HEK293 (cell line): ENCODE measurements around the gene LIME1.

Experiments
- CTCF ChIA-PET: fragments of 350-600 bp; formaldehyde crosslinking; extraction: SDS; loops from one replicate; lab custom pipeline; 2021; ENCODE audit warnings: antibody characterized with exemption; lab: Yijun Ruan, JAX
- POLR2A ChIA-PET: fragments of 300-600 bp; formaldehyde crosslinking; extraction: SDS; loops from one replicate; lab custom pipeline; 2020; ENCODE audit warnings: antibody characterized with exemption, inconsistent platforms; lab: Yijun Ruan, JAX
- H3K27ac ChIP-seq: fragments of 200-500 bp; sonication (Bioruptor generic); 2 replicates; pipeline ENCODE4 v1.5.1; 2014; ENCODE audit warnings: low read depth, low read length, control low read depth, inconsistent platforms; ENCODE audit errors: extremely low read depth
- H3K36me3 ChIP-seq, 2 experiments: fragments of 200-500 bp in 1 of 2; sonication (Bioruptor generic) in 1 of 2; 1 replicate in 1 of 2; 2 replicates in 1 of 2; pipeline ENCODE4 v1.5.1; 2014 to 2017; ENCODE audit warnings: inconsistent platforms in 2 of 2, low read length in 2 of 2; ENCODE audit not compliant: control insufficient read depth in 2 of 2, insufficient read depth in 1 of 2
- H3K4me1 ChIP-seq: fragments of 200-500 bp; sonication (Bioruptor generic); 2 replicates; pipeline ENCODE4 v1.5.1; 2014; ENCODE audit warnings: mild to moderate bottlenecking, low read length, inconsistent platforms; ENCODE audit not compliant: control insufficient read depth, insufficient read depth
- H3K4me3 ChIP-seq: 2 replicates; pipeline ENCODE4 v1.5.1; 2011; ENCODE audit warnings: low read depth, mild to moderate bottlenecking, control low read depth, low read length, moderate library complexity
- H3K9me3 ChIP-seq: fragments of 200-500 bp; sonication (Bioruptor generic); 2 replicates; pipeline ENCODE4 v1.5.1; 2014; ENCODE audit warnings: low read depth, low read length, inconsistent platforms; ENCODE audit not compliant: control insufficient read depth, insufficient read depth
- BCL11A ChIP-seq: fragments of 450-650 bp; formaldehyde crosslinking; IDR thresholded peaks from 2 replicates; pipeline ENCODE4 v1.5.1; 2016; ENCODE audit warnings: low read depth, missing biosample characterization, missing genetic modification characterization
- CTCF ChIP-seq: fragments of 450-650 bp; formaldehyde crosslinking; IDR thresholded peaks from 2 replicates; pipeline ENCODE4 v1.5.1; 2016; ENCODE audit warnings: missing biosample characterization, missing genetic modification characterization
- GLIS1 ChIP-seq: fragments of 450-650 bp; formaldehyde crosslinking; IDR thresholded peaks from 2 replicates; pipeline ENCODE4 v1.5.1; 2016; ENCODE audit warnings: missing biosample characterization, missing genetic modification characterization
- GLIS2 ChIP-seq: fragments of 450-650 bp; formaldehyde crosslinking; IDR thresholded peaks from 2 replicates; pipeline ENCODE4 v1.5.1; 2016; ENCODE audit warnings: missing biosample characterization, missing genetic modification characterization
- PBX3 ChIP-seq: sonication (generic); formaldehyde crosslinking; IDR thresholded peaks from 2 replicates; pipeline ENCODE4 v1.8.1; 2022; ENCODE audit warnings: mild to moderate bottlenecking, moderate library complexity, missing genetic modification reagents
- ZBTB17 ChIP-seq: fragments of 450-650 bp; formaldehyde crosslinking; IDR thresholded peaks from 2 replicates; pipeline ENCODE4 v1.5.1; 2016; ENCODE audit warnings: missing biosample characterization, missing genetic modification characterization
- ZBTB26 ChIP-seq: fragments of 450-650 bp; formaldehyde crosslinking; optimal IDR thresholded peaks from 2 replicates; pipeline ENCODE3; 2016; ENCODE audit warnings: missing biosample characterization, mild to moderate bottlenecking, missing genetic modification characterization
- ZBTB49 ChIP-seq: fragments of 450-650 bp; formaldehyde crosslinking; IDR thresholded peaks from 2 replicates; pipeline ENCODE4 v1.5.1; 2016; ENCODE audit warnings: missing biosample characterization, missing genetic modification characterization, low read depth
- ZFP69B ChIP-seq: fragments of 450-650 bp; formaldehyde crosslinking; IDR thresholded peaks from 2 replicates; pipeline ENCODE4 v1.5.1; 2016; ENCODE audit warnings: missing biosample characterization, missing genetic modification characterization
- ZIC2 ChIP-seq: fragments of 450-650 bp; formaldehyde crosslinking; IDR thresholded peaks from 2 replicates; pipeline ENCODE4 v1.5.1; 2016; ENCODE audit warnings: missing biosample characterization, missing genetic modification characterization
- ZNF138 ChIP-seq: fragments of 450-650 bp; formaldehyde crosslinking; IDR thresholded peaks from 2 replicates; pipeline ENCODE4 v1.5.1; 2016; ENCODE audit warnings: missing biosample characterization, missing genetic modification characterization, borderline replicate concordance
- ZNF214 ChIP-seq: fragments of 450-650 bp; formaldehyde crosslinking; IDR thresholded peaks from 2 replicates; pipeline ENCODE4 v1.5.1; 2017; ENCODE audit warnings: missing biosample characterization, mild to moderate bottlenecking, missing genetic modification characterization, borderline replicate concordance
- ZNF24 ChIP-seq: fragments of 450-650 bp; formaldehyde crosslinking; IDR thresholded peaks from 2 replicates; pipeline ENCODE4 v1.5.1; 2016; ENCODE audit warnings: missing biosample characterization, missing genetic modification characterization
- ZNF26 ChIP-seq: fragments of 450-650 bp; formaldehyde crosslinking; IDR thresholded peaks from 2 replicates; pipeline ENCODE4 v1.5.1; 2016; ENCODE audit warnings: missing biosample characterization, missing genetic modification characterization
- ZNF280D ChIP-seq: fragments of 450-650 bp; formaldehyde crosslinking; IDR thresholded peaks from 2 replicates; pipeline ENCODE4 v1.5.1; 2016; ENCODE audit warnings: missing biosample characterization, missing genetic modification characterization
- ZNF350 ChIP-seq: fragments of 450-650 bp; formaldehyde crosslinking; IDR thresholded peaks from 2 replicates; pipeline ENCODE4 v1.5.0; 2017; ENCODE audit warnings: missing biosample characterization, mild to moderate bottlenecking, missing genetic modification characterization
- ZNF37A ChIP-seq: fragments of 450-650 bp; IDR thresholded peaks from 2 replicates; pipeline ENCODE4 v1.5.1; 2018; ENCODE audit warnings: missing biosample characterization, missing genetic modification characterization
- ZNF488 ChIP-seq: fragments of 450-650 bp; formaldehyde crosslinking; IDR thresholded peaks from 2 replicates; pipeline ENCODE4 v1.5.1; 2016; ENCODE audit warnings: missing biosample characterization, missing genetic modification characterization
- ZNF558 ChIP-seq: fragments of 450-650 bp; formaldehyde crosslinking; IDR thresholded peaks from 2 replicates; pipeline ENCODE4 v1.5.1; 2016; ENCODE audit warnings: missing biosample characterization, missing genetic modification characterization
- ZNF600 ChIP-seq: fragments of 450-650 bp; formaldehyde crosslinking; IDR thresholded peaks from 2 replicates; pipeline ENCODE4 v1.5.1; 2016; ENCODE audit warnings: missing biosample characterization, missing genetic modification characterization
- ZNF654 ChIP-seq: fragments of 450-650 bp; formaldehyde crosslinking; IDR thresholded peaks from 2 replicates; pipeline ENCODE4 v1.5.1; 2016; ENCODE audit warnings: low read depth, missing biosample characterization, missing genetic modification characterization

The LIME1 gene

GRCh38 chr20:63699466-63700198 is 36.8 kb upstream of the LIME1 start (continued):
- TF ChIP-seq PBX3 (no peak), GLIS2 (tag by site-specific recombination) (0 out of 2 replicates have a peak, but pooled peaks have one; percentile 2), ZNF37A (tag by site-specific recombination) (no peak), ZNF24 (tag by site-specific recombination) (no peak), CTCF (tag by site-specific recombination) (no peak), ZNF350 (tag by site-specific recombination) (no peak), ZFP69B (no peak), ZNF280D (tag by site-specific recombination) (no peak)

GRCh38 chr20:63700199-63701050 is 36.0 kb upstream of the LIME1 start:
- peaks cover 0 to 39% of the 10 kb centered on the region in 2 experiments; a peak in 1 of 3 replicates for H3K36me3 ChIP-seq
- ChIA-PET POLR2A (no interaction called here), CTCF (no interaction called here)
- H3K27ac ChIP-seq, result no peak overlapping the region
- H3K4me3 ChIP-seq, result no peak overlapping the region
- H3K9me3 ChIP-seq, result no peaks in the 10 kb centered on the region
- H3K4me1 ChIP-seq, result no peaks in the 10 kb centered on the region
- no peak for TF ChIP-seq ZNF654 (tag by site-specific recombination)
- no peak for TF ChIP-seq BCL11A (tag by site-specific recombination)
- no peak for TF ChIP-seq ZNF558 (tag by site-specific recombination)
- TF ChIP-seq ZBTB26 (tag by site-specific recombination), result no peak
- TF ChIP-seq GLIS1 (tag by site-specific recombination), result peak; percentile 96
- no peak for TF ChIP-seq ZNF138 (tag by site-specific recombination)
- TF ChIP-seq ZBTB49, result no peak
- 0 out of 2 replicates have a peak, but pooled peaks have one; percentile 23 for TF ChIP-seq ZNF600 (tag by site-specific recombination)
- no peak for TF ChIP-seq ZNF214 (tag by site-specific recombination)
- TF ChIP-seq ZNF26, result no peak
- TF ChIP-seq ZIC2 (tag by site-specific recombination), result peak; percentile 22; the same call in 1 of the 2 replicates
- TF ChIP-seq ZBTB17 (tag by site-specific recombination), result no peak
- no peak for TF ChIP-seq ZNF488 (tag by site-specific recombination)
